Heart left ventricle (tissue), 13 donors: ENCODE results near the gene THUMPD2.

Experiments used
- POLR2A ChIP-seq, 2 donors: fragments of 450-650 bp; IDR thresholded peaks; one replicate each; pipeline ENCODE4 v1.6.1; 2017; ENCODE audit warnings: antibody characterized with exemption in 2 of 2, mild to moderate bottlenecking in 2 of 2, moderate library complexity in 2 of 2
- TF ChIP-seq, protein P1 (sequence below), 12 donors: fragments of 200-600 bp; sonication (generic) in 4 of 12; IDR thresholded peaks; one replicate each; pipeline versions ENCODE4 v1.5.0 to v1.8.0; 2018 to 2022; ENCODE audit warnings: antibody characterized with exemption in 12 of 12, mild to moderate bottlenecking in 5 of 12
- donor health status: ischemic (EF 13 %, LVEDD 7.1; RV severe dilation, severe dysfunction).
- donor health status: DM: no; HTN: yes; CAD: no.
- donor health status: DM: no; HTN: no; CAD: no.
- donor health status: ischemic (EF 25% LVEDD 6.9; RV normal size, moderate dysfunction).
- donor health status: ischemic (EF 25% LVEDD 5.7; RV mildly dilated, moderate dysfunction).
- donor health status: ischemic (EF 35%, LVEDD 5.7; RV mildly dilated, moderate dysfunction).
- donor health status: nonischemic (EF 11% LVEDD 7.7; RV severe dilation, severe dysfunction).
- donor health status: DM: yes; HTN: yes; CAD: no.
- donor health status: PGD.
- donor health status: ischemic (EF 29% LVEDD 5.4; RV normal size, mild dysfunction).
- donor health status: nonischemic (EF 23%, LVEDD 6.1; RV moderate dilation, normal function).

- TF ChIP-seq, protein P1, sequence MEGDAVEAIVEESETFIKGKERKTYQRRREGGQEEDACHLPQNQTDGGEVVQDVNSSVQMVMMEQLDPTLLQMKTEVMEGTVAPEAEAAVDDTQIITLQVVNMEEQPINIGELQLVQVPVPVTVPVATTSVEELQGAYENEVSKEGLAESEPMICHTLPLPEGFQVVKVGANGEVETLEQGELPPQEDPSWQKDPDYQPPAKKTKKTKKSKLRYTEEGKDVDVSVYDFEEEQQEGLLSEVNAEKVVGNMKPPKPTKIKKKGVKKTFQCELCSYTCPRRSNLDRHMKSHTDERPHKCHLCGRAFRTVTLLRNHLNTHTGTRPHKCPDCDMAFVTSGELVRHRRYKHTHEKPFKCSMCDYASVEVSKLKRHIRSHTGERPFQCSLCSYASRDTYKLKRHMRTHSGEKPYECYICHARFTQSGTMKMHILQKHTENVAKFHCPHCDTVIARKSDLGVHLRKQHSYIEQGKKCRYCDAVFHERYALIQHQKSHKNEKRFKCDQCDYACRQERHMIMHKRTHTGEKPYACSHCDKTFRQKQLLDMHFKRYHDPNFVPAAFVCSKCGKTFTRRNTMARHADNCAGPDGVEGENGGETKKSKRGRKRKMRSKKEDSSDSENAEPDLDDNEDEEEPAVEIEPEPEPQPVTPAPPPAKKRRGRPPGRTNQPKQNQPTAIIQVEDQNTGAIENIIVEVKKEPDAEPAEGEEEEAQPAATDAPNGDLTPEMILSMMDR (IDR thresholded peaks at IDR 0.05) = no peak
- no peak for TF ChIP-seq POLR2A (IDR thresholded peaks at IDR 0.05)
Measured at GRCh38 chr2:39762448-39762847, 16.6 kb downstream of the THUMPD2 start.
